ENCODE data around the gene CHD6.

DNA sequence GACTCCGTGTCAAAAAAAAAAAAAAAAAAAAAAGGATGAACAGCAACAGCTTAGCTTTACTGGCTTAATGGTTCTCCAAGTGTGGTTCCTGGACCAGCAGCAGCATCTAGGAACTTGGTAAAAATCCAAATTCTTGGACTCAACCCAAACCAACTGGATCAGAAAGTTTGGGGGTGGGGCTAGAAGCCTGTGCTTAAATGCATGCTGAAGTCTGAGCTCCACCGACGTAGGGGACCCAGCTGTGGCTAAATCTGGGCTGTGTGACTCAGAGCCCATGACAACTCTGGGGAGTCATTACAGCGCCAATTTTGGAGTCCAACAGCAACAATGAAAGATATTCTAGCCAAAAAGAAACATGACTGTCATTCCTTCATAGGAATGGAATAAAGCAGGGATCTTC lies 13.6 kb upstream of the CHD6 start:
- TF ChIP-seq, protein P1, sequence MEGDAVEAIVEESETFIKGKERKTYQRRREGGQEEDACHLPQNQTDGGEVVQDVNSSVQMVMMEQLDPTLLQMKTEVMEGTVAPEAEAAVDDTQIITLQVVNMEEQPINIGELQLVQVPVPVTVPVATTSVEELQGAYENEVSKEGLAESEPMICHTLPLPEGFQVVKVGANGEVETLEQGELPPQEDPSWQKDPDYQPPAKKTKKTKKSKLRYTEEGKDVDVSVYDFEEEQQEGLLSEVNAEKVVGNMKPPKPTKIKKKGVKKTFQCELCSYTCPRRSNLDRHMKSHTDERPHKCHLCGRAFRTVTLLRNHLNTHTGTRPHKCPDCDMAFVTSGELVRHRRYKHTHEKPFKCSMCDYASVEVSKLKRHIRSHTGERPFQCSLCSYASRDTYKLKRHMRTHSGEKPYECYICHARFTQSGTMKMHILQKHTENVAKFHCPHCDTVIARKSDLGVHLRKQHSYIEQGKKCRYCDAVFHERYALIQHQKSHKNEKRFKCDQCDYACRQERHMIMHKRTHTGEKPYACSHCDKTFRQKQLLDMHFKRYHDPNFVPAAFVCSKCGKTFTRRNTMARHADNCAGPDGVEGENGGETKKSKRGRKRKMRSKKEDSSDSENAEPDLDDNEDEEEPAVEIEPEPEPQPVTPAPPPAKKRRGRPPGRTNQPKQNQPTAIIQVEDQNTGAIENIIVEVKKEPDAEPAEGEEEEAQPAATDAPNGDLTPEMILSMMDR (IDR thresholded peaks at IDR 0.05), result no peak
- no peak for TF ChIP-seq POLR2A (IDR thresholded peaks at IDR 0.05; ENCODE audit: low read depth)
- TF ChIP-seq POLR2AphosphoS5 (IDR thresholded peaks at IDR 0.05), result no peak
- TF ChIP-seq EP300 (IDR thresholded peaks at IDR 0.05), result no peak

Data from esophagus muscularis mucosa (tissue), 4 donors.